Smooth muscle cell (in vitro differentiated cells): ENCODE measurements around the gene SLC22A6. TPM values are rescaled to one million over a fixed set of nuclear protein-coding genes. Genes with fewer than 3 reads are reported as not detected.

Experiments
- DNase-seq: peaks from one replicate; lab custom pipeline; 2025; ENCODE audit not compliant: unreplicated experiment; lab: John Stamatoyannopoulos, UW
- H2AFZ ChIP-seq: fragments of 200-600 bp; sonication (generic); 2 replicates; pipeline ENCODE4 v1.6.0; 2016; ENCODE audit warnings: antibody characterized with exemption, low read depth, mild to moderate bottlenecking
- H3F3A ChIP-seq: fragments of 200-600 bp; sonication (generic); 2 replicates; pipeline ENCODE4 v1.6.0; 2017; ENCODE audit warnings: antibody characterized with exemption, low read depth
- H3K27ac ChIP-seq: fragments of 200-600 bp; sonication (generic); 2 replicates; pipeline ENCODE4 v1.5.1; 2016; ENCODE audit warnings: low read depth, mild to moderate bottlenecking
- H3K27me3 ChIP-seq: fragments of 200-600 bp; sonication (generic); 2 replicates; pipeline ENCODE4 v1.6.1; 2016; ENCODE audit warnings: low read depth, mild to moderate bottlenecking
- H3K36me3 ChIP-seq: fragments of 200-600 bp; sonication (generic); 2 replicates; pipeline ENCODE4 v1.5.1; 2016; ENCODE audit warnings: low read depth
- H3K4me1 ChIP-seq: fragments of 200-600 bp; sonication (generic); 2 replicates; pipeline ENCODE4 v1.5.1; 2016; ENCODE audit warnings: low read depth
- H3K4me2 ChIP-seq: fragments of 200-600 bp; sonication (generic); 2 replicates; pipeline ENCODE4 v1.6.0; 2016; ENCODE audit warnings: mild to moderate bottlenecking
- H3K4me3 ChIP-seq: fragments of 200-600 bp; sonication (generic); 2 replicates; pipeline ENCODE4 v1.5.1; 2016; ENCODE audit warnings: mild to moderate bottlenecking
- H3K79me2 ChIP-seq: fragments of 200-600 bp; sonication (generic); 2 replicates; pipeline ENCODE4 v1.6.0; 2016; ENCODE audit warnings: low read depth, mild to moderate bottlenecking
- H3K9ac ChIP-seq: fragments of 200-600 bp; sonication (generic); 2 replicates; pipeline ENCODE4 v1.6.0; 2016; ENCODE audit warnings: low read depth
- H3K9me3 ChIP-seq: fragments of 200-600 bp; sonication (generic); replicated peaks from 2 replicates; pipeline ENCODE4 v1.5.1; 2016; ENCODE audit warnings: low read depth
- H4K20me1 ChIP-seq: fragments of 200-600 bp; sonication (generic); 2 replicates; pipeline ENCODE4 v1.6.0; 2016; ENCODE audit warnings: low read depth
- CTCF ChIP-seq: fragments of 200-600 bp; sonication (generic); IDR thresholded peaks from 2 replicates; pipeline ENCODE4 v1.5.1; 2017; ENCODE audit warnings: borderline replicate concordance, mild to moderate bottlenecking, antibody characterized with exemption; ENCODE audit not compliant: insufficient read depth, poor library complexity, severe bottlenecking
- WGBS: methylation state at CpG from one replicate; pipeline ENCODE4 v1.1.7; 2016; ENCODE audit warnings: low lambda C conversion rate; 5-methylcytosine and 5-hydroxymethylcytosine counted together
- polyA plus RNA-seq: library from polyadenylated mRNA; unstranded; fragments of >200 nt; fragmentation: Nextera tagmentation; extraction: Ambion mirVana; gene quantifications from 2 replicates; pipeline ENCODE4 v1.2.1, GENCODE V29; 2016
- total RNA-seq: library from RNA; depleted of rRNA; stranded (reverse); fragments of >200 nt; gene quantifications from 2 replicates; pipeline ENCODE4 v1.2.3, GENCODE V29; 2014

Gene SLC22A6
- total and polyA plus RNA-seq, 2 experiments from 2014 or later, result not detected

GRCh38 chr11:62994775-62995174, 10.0 kb upstream of the SLC22A6 start:
- Histone ChIP-seq H4K20me1 (no peaks in the 10 kb centered on the region), H3K9ac (no peak overlapping the region), H3K4me3 (no peak overlapping the region), H3K4me2 (no peak overlapping the region), H2AFZ (no peak overlapping the region), H3K36me3 (no peaks in the 10 kb centered on the region), H3K79me2 (no peaks in the 10 kb centered on the region), H3F3A (no peaks in the 10 kb centered on the region), H3K27me3 (no peaks in the 10 kb centered on the region), H3K27ac (no peak overlapping the region), H3K9me3 (no peaks in the 10 kb centered on the region), H3K4me1 (no peaks in the 10 kb centered on the region)
- WGBS, result 76% methylated on average over 4 of the region's 4 CpGs
- no peak for DNase-seq
- no peak for TF ChIP-seq CTCF

GRCh38 chr11:62988276-62988675, 3.5 kb upstream of the SLC22A6 start:
- no peak for TF ChIP-seq CTCF
- Histone ChIP-seq H3K9me3 (no peaks in the 10 kb centered on the region), H3K36me3 (no peaks in the 10 kb centered on the region), H3K27me3 (no peaks in the 10 kb centered on the region), H3K79me2 (no peaks in the 10 kb centered on the region), H3K4me2 (no peak overlapping the region), H3F3A (no peaks in the 10 kb centered on the region), H3K9ac (no peak overlapping the region), H4K20me1 (no peaks in the 10 kb centered on the region), H3K4me1 (no peaks in the 10 kb centered on the region), H3K27ac (no peak overlapping the region), H2AFZ (no peak overlapping the region), H3K4me3 (no peak overlapping the region)
- no peak for DNase-seq
- WGBS, result 91% methylated on average over 5 of the region's 5 CpGs

GRCh38 chr11:62985041-62985750, 429 bp upstream of the SLC22A6 start:
- DNase-seq, result no peak
- Histone ChIP-seq H3K79me2 (no peaks in the 10 kb centered on the region), H3K27ac (no peak overlapping the region), H3K4me3 (no peak overlapping the region), H3K36me3 (no peaks in the 10 kb centered on the region), H3K4me2 (no peak overlapping the region), H3F3A (no peaks in the 10 kb centered on the region), H3K9me3 (no peaks in the 10 kb centered on the region), H2AFZ (no peak overlapping the region), H3K27me3 (no peaks in the 10 kb centered on the region), H3K4me1 (no peaks in the 10 kb centered on the region), H3K9ac (no peak overlapping the region), H4K20me1 (no peaks in the 10 kb centered on the region)
- no peak for TF ChIP-seq CTCF
- whole genome bisulfite sequencing, result 94% methylated on average over 3 of the region's 3 CpGs
